H9 (cell line): Measurements from ENCODE around the gene IL10. TPM values are rescaled to one million over a fixed set of nuclear protein-coding genes. Genes with fewer than 3 reads are reported as not detected.

Source experiments
- DNase-seq: peaks from one replicate; pipeline ENCODE4 v3.0.0-alpha.2; 2017
- H2AFZ ChIP-seq: one replicate; pipeline ENCODE4 v1.6.1; 2013; ENCODE audit warnings: mild to moderate bottlenecking, low read length, control low read depth, moderate library complexity
- H2AK5ac ChIP-seq: 2 replicates; pipeline ENCODE4 v1.6.1; 2013; ENCODE audit warnings: low read length, control low read depth, mixed read lengths; ENCODE audit not compliant: insufficient read length
- H2BK120ac ChIP-seq: one replicate; pipeline ENCODE4 v1.6.1; 2013; ENCODE audit warnings: low read depth, mild to moderate bottlenecking, low read length, control low read depth, inconsistent platforms; ENCODE audit not compliant: poor library complexity, severe bottlenecking
- H2BK12ac ChIP-seq: 2 replicates; pipeline ENCODE4 v1.6.1; 2013; ENCODE audit warnings: low read length, control low read depth, mixed read lengths, low read depth; ENCODE audit not compliant: insufficient read length
- H2BK15ac ChIP-seq: 2 replicates; pipeline ENCODE4 v1.6.1; 2013; ENCODE audit warnings: low read depth, low read length, control low read depth
- H2BK20ac ChIP-seq: one replicate; pipeline ENCODE4 v1.6.1; 2013; ENCODE audit warnings: low read depth, mild to moderate bottlenecking, low read length, control low read depth, inconsistent platforms; ENCODE audit not compliant: poor library complexity, severe bottlenecking
- H2BK5ac ChIP-seq: 2 replicates; pipeline ENCODE4 v1.6.1; 2013; ENCODE audit warnings: low read length, control low read depth, mixed read lengths; ENCODE audit not compliant: insufficient read length
- H3K14ac ChIP-seq: 2 replicates; pipeline ENCODE4 v1.6.1; 2013; ENCODE audit warnings: low read length, control low read depth; ENCODE audit not compliant: insufficient read depth
- H3K18ac ChIP-seq: 2 replicates; pipeline ENCODE4 v1.6.1; 2013; ENCODE audit warnings: low read depth, mild to moderate bottlenecking, mixed read lengths, low read length, control low read depth; ENCODE audit not compliant: insufficient read length
- H3K23ac ChIP-seq: 2 replicates; pipeline ENCODE4 v1.6.1; 2013; ENCODE audit warnings: low read length, control low read depth, mixed read lengths, low read depth; ENCODE audit not compliant: insufficient read length
- H3K23me2 ChIP-seq: 2 replicates; pipeline ENCODE4 v1.6.1; 2013; ENCODE audit warnings: low read depth, mild to moderate bottlenecking, mixed read lengths, low read length, control low read depth; ENCODE audit not compliant: insufficient read length, poor library complexity, severe bottlenecking
- H3K27ac ChIP-seq: 2 replicates; pipeline ENCODE4 v1.5.1; 2013; ENCODE audit warnings: low read length, control low read depth, mixed read lengths, low read depth; ENCODE audit not compliant: insufficient read length
- H3K27me3 ChIP-seq: 2 replicates; pipeline ENCODE4 v1.6.1; 2013; ENCODE audit warnings: low read length, control low read depth, inconsistent platforms; ENCODE audit not compliant: insufficient read depth
- H3K4ac ChIP-seq: 2 replicates; pipeline ENCODE4 v1.6.1; 2013; ENCODE audit warnings: low read depth, mild to moderate bottlenecking, control low read depth, inconsistent platforms, low read length, moderate library complexity
- H3K4me1 ChIP-seq: 2 replicates; pipeline ENCODE4 v1.6.1; 2013; ENCODE audit warnings: low read length, control low read depth, inconsistent platforms; ENCODE audit not compliant: insufficient read depth
- H3K4me2 ChIP-seq: 2 replicates; pipeline ENCODE4 v1.6.1; 2013; ENCODE audit warnings: low read length, control low read depth, mixed read lengths; ENCODE audit not compliant: insufficient read length, insufficient read depth
- H3K56ac ChIP-seq: 2 replicates; pipeline ENCODE4 v1.6.1; 2013; ENCODE audit warnings: low read depth, mild to moderate bottlenecking, mixed read lengths, low read length, control low read depth; ENCODE audit not compliant: insufficient read length
- H3K79me1 ChIP-seq: 2 replicates; pipeline ENCODE4 v1.6.1; 2013; ENCODE audit warnings: low read depth, mild to moderate bottlenecking, moderate library complexity, low read length, control low read depth, inconsistent platforms; ENCODE audit not compliant: insufficient read depth, poor library complexity, severe bottlenecking
- H3K79me2 ChIP-seq: 2 replicates; pipeline ENCODE4 v1.6.1; 2013; ENCODE audit warnings: low read length, control low read depth, inconsistent platforms; ENCODE audit not compliant: insufficient read depth
- H3K9ac ChIP-seq: 2 replicates; pipeline ENCODE4 v1.6.1; 2013; ENCODE audit warnings: low read length, control low read depth, mixed read lengths; ENCODE audit not compliant: insufficient read length; ENCODE audit errors: extremely low read depth
- H3K9me3 ChIP-seq: one replicate; pipeline ENCODE4 v1.6.1; 2013; ENCODE audit warnings: low read depth, low read length, inconsistent platforms; ENCODE audit not compliant: control insufficient read depth
- H3T11ph ChIP-seq: one replicate; pipeline ENCODE4 v1.6.1; 2013; ENCODE audit warnings: mild to moderate bottlenecking, low read length, control low read depth, inconsistent platforms
- H4K20me1 ChIP-seq: one replicate; pipeline ENCODE4 v1.6.1; 2013; ENCODE audit not compliant: control insufficient read depth, insufficient read length, insufficient read depth
- H4K5ac ChIP-seq: 2 replicates; pipeline ENCODE4 v1.6.1; 2013; ENCODE audit warnings: low read depth, mild to moderate bottlenecking, mixed read lengths, low read length, control low read depth; ENCODE audit not compliant: insufficient read length
- H4K8ac ChIP-seq: replicated peaks from 2 replicates; pipeline ENCODE4 v1.6.1; 2013; ENCODE audit warnings: low read length, control low read depth, mixed read lengths, low read depth; ENCODE audit not compliant: insufficient read length
- H4K91ac ChIP-seq: 2 replicates; pipeline ENCODE4 v1.6.1; 2013; ENCODE audit warnings: low read depth, mild to moderate bottlenecking, moderate library complexity, mixed read lengths, low read length, control low read depth; ENCODE audit not compliant: insufficient read length
- H3K27ac Mint-ChIP-seq, 3 experiments: 2 replicates in 2 of 3; 3 replicates in 1 of 3; pipeline ENCODE4 v1.8.0; 2020 to 2021; ENCODE audit warnings: mixed read lengths in 3 of 3, mild to moderate bottlenecking in 1 of 3, moderate library complexity in 1 of 3
- H3K27me3 Mint-ChIP-seq: 2 replicates; pipeline ENCODE4 v1.8.0; 2021; ENCODE audit warnings: low read depth, mild to moderate bottlenecking, moderate library complexity, mixed read lengths
- H3K36me3 Mint-ChIP-seq, 3 experiments: 2 replicates in 2 of 3; 3 replicates in 1 of 3; pipeline ENCODE4 v1.8.0; 2020 to 2021; ENCODE audit warnings: low read depth in 3 of 3, mixed read lengths in 3 of 3; ENCODE audit not compliant: insufficient read depth in 1 of 3
- H3K4me1 Mint-ChIP-seq, 2 experiments: 2 replicates each; pipeline ENCODE4 v1.8.0; 2020; ENCODE audit warnings: mixed read lengths in 2 of 2
- H3K4me3 Mint-ChIP-seq, 2 experiments: 2 replicates in 1 of 2; 3 replicates in 1 of 2; pipeline ENCODE4 v1.8.0; 2020 to 2021; ENCODE audit warnings: mild to moderate bottlenecking in 2 of 2, mixed read lengths in 2 of 2, moderate library complexity in 1 of 2
- H3K9me3 Mint-ChIP-seq, 2 experiments: 2 replicates in 1 of 2; 3 replicates in 1 of 2; pipeline ENCODE4 v1.8.0; 2020; ENCODE audit warnings: mild to moderate bottlenecking in 2 of 2, mixed read lengths in 2 of 2, moderate library complexity in 1 of 2
- WGBS: extraction: QIAGEN DNeasy Blood & Tissue Kit; methylation state at CpG from one replicate; pipeline ENCODE4 v1.1.7; 2013; ENCODE audit warnings: missing lambda C conversion rate, low lambda C conversion rate, mixed read lengths; ENCODE audit not compliant: insufficient read length; ENCODE audit errors: extremely low coverage; 5-methylcytosine and 5-hydroxymethylcytosine counted together
- total RNA-seq: library from RNA; stranded (reverse); gene quantifications from 2 replicates; pipeline ENCODE4 v1.2.1, GENCODE V29; 2021
- TF ChIP-seq, protein P1 (sequence below): fragments of 200-600 bp; sonication (generic); conservative IDR thresholded peaks from 3 replicates; pipeline ENCODE4 v1.8.0; 2021; ENCODE audit warnings: antibody characterized with exemption, mild to moderate bottlenecking

IL10 gene
- total RNA-seq, 1 experiment from 2014 or later, result not detected

DNA sequence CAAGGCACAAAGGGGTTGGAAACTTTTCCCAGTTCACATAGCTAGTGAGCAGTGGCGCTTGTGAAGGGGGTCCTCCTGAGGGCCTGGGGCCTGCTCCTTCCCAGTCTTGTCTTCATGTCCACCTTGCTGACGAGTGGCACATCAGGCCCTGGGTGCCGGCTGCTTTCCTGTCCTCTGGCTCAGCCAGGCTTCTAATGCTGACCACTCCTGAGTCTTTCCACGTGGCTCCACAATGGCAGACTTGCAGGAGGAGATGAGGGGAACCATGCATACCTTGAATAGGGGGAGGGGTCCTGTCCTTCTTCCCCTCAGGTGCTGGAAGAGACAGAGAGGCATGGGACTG, 48.9 kb downstream of the IL10 start:
- Histone ChIP-seq H4K91ac (no peak overlapping the region), H2BK12ac (no peak overlapping the region), H3K14ac (0 out of 2 replicates have a peak overlapping the region, but pooled peaks have one; percentile 31), H2BK15ac (no peak overlapping the region), H3K56ac (no peak overlapping the region), H4K8ac (no peak overlapping the region), H2BK5ac (no peak overlapping the region), H4K20me1 (no peaks in the 10 kb centered on the region), H3K27ac (no peak overlapping the region), H3K18ac (no peak overlapping the region), H3T11ph (no peak overlapping the region), H3K4me1 (peaks cover 2% of the 10 kb centered on the region; the same call in 1 of the 2 replicates), H3K23ac (no peak overlapping the region), H4K5ac (no peak overlapping the region), H3K4me2 (no peak overlapping the region), H3K4ac (no peak overlapping the region), H3K79me2 (no peaks in the 10 kb centered on the region), H3K9ac (no peak overlapping the region), H2BK20ac (no peak overlapping the region), H3K9me3 (no peaks in the 10 kb centered on the region), H2AFZ (no peak overlapping the region), H3K79me1 (peaks cover 3% of the 10 kb centered on the region), H2AK5ac (no peak overlapping the region), H2BK120ac (no peak overlapping the region), H3K27me3 (no peaks in the 10 kb centered on the region), H3K23me2 (no peaks in the 10 kb centered on the region)
- H3K4me1 Mint-ChIP-seq, result peaks cover 26 to 31% of the 10 kb centered on the region in 2 experiments
- DNase-seq, result no peak
- H3K9me3 Mint-ChIP-seq, result no peaks in the 10 kb centered on the region
- peak overlapping the region in 2 of 3 experiments; percentile 37 to 71; a peak in 2 of 7 replicates for H3K27ac Mint-ChIP-seq
- H3K27me3 Mint-ChIP-seq, result no peaks in the 10 kb centered on the region; the same call in 1 of the 2 replicates
- TF ChIP-seq, protein P1, sequence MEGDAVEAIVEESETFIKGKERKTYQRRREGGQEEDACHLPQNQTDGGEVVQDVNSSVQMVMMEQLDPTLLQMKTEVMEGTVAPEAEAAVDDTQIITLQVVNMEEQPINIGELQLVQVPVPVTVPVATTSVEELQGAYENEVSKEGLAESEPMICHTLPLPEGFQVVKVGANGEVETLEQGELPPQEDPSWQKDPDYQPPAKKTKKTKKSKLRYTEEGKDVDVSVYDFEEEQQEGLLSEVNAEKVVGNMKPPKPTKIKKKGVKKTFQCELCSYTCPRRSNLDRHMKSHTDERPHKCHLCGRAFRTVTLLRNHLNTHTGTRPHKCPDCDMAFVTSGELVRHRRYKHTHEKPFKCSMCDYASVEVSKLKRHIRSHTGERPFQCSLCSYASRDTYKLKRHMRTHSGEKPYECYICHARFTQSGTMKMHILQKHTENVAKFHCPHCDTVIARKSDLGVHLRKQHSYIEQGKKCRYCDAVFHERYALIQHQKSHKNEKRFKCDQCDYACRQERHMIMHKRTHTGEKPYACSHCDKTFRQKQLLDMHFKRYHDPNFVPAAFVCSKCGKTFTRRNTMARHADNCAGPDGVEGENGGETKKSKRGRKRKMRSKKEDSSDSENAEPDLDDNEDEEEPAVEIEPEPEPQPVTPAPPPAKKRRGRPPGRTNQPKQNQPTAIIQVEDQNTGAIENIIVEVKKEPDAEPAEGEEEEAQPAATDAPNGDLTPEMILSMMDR, result no peak
- H3K36me3 Mint-ChIP-seq, result no peaks in the 10 kb centered on the region; a peak in 1 of 7 replicates
- no CpG with 5 or more reads among the region's 4 CpGs for WGBS
- no peak overlapping the region for H3K4me3 Mint-ChIP-seq
